ENCODE data around the gene RPS2. TPM values are rescaled to one million over a fixed set of nuclear protein-coding genes. Genes with fewer than 3 reads are reported as not detected.

The RPS2 gene
- total and polyA plus RNA-seq, 2 of the 8 experiments (the other 6 are each of a cell fraction or from before 2014, with no cell fraction given) = 4,042 to 16,783 TPM

DNA sequence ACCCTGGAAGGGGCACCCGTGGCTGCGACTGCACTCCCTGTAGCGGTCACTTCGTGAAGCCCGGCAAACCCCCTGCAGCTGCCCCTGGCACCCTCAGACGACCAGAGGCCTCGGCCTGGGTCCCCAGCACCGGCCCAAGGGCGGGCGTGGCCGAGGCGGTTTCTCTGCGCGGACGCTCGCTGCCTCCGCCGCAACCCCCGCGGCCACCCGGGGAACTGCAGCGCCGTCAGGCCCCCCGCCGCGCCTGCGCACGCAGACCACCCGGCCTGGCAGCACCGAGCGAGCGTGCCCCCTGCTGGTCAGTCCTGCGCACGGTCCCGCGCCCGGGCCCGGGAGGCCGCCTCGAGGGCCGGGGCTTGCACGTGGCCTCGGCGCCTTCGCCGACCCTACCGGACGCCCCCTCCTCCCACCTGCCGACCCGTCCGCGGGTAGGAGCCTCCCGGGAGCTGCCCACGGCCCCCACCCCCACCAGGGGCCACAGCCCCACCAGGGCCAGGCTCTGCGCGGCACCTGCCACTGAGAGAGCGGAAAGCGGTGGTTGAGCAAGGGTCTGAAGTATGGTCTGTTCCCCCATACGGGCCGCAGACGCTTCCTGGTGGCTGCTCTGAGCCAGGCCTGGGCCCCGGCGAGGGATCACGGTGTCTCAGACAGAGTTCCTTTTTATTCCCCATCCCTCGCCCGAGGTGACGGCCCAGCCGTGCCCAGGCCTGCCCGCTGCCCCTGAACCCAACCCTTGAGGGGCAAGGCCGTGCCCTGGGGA is 34.9 kb downstream of the RPS2 start:
- Histone ChIP-seq H3K9me3 (ENCODE audit: insufficient read depth in 2 of 2, low read depth in 1 of 2, low read length in 1 of 2) (no peaks in the 10 kb centered on the region), H3K27me3 (replicated peaks in 1 of 4; ENCODE audit: control insufficient read depth in 3 of 4, extremely low read depth in 1 of 4, insufficient read depth in 3 of 4, low read length in 3 of 4) (peaks cover 0 to 17% (median 9%) of the 10 kb centered on the region in 4 experiments; a peak in 5 of 7 replicates), H3K4me2 (ENCODE audit: insufficient read depth in 1 of 2, low read depth in 2 of 2, low read length in 2 of 2) (peak overlapping the region; percentile 52 to 66; a peak in 3 of 4 replicates), H4K8ac (ENCODE audit: extremely low read depth, insufficient read depth, low read length) (peak overlapping the region; percentile 77), H2AFZ (ENCODE audit: low read length) (no peak overlapping the region), H4K5ac (ENCODE audit: insufficient read length, low read depth, low read length) (no peak overlapping the region), H4K20me1 (replicated peaks in 1 of 2; ENCODE audit: control insufficient read depth in 1 of 2, insufficient read depth in 2 of 2, low read length in 2 of 2) (no peaks in the 10 kb centered on the region), H3K4me3 (ENCODE audit: extremely low read depth in 1 of 4, insufficient read depth in 2 of 4, low read depth in 3 of 4, low read length in 4 of 4) (peak overlapping the region; percentile 21 to 55 (median 36); a peak in 7 of 8 replicates), H2BK5ac (ENCODE audit: low read depth, low read length) (no peak overlapping the region), H2BK15ac (ENCODE audit: low read length) (0 out of 2 replicates have a peak overlapping the region, but pooled peaks have one; percentile 12), H3K23me2 (ENCODE audit: low read depth, low read length) (no peaks in the 10 kb centered on the region), H2BK12ac (ENCODE audit: low read depth, low read length) (peak overlapping the region; percentile 27; the same call in 1 of the 2 replicates), H3K79me2 (ENCODE audit: control insufficient read depth in 1 of 2, insufficient read depth in 2 of 2, low read length in 2 of 2) (no peaks in the 10 kb centered on the region), H3K18ac (ENCODE audit: extremely low read depth, low read length) (no peak overlapping the region; the same call in 1 of the 2 replicates), H4K91ac (replicated peaks; ENCODE audit: insufficient read length, low read length) (no peak overlapping the region), H3K79me1 (ENCODE audit: low read depth, low read length) (no peaks in the 10 kb centered on the region), H3K4ac (replicated peaks; ENCODE audit: insufficient read length, low read depth, low read length) (no peak overlapping the region), H3K56ac (replicated peaks; ENCODE audit: insufficient read length, low read depth, low read length) (no peak overlapping the region), H3K27ac (ENCODE audit: low read depth, low read length) (no peak overlapping the region), H2BK120ac (replicated peaks; ENCODE audit: low read depth, low read length) (no peak overlapping the region), H3K14ac (ENCODE audit: insufficient read length) (no peak overlapping the region), H3K36me3 (ENCODE audit: control insufficient read depth in 2 of 4, insufficient read depth in 4 of 4, low read length in 3 of 4) (no peaks in the 10 kb centered on the region), H2BK20ac (ENCODE audit: low read length) (no peak overlapping the region), H3K9ac (replicated peaks in 1 of 4; ENCODE audit: extremely low read depth in 1 of 4, low read depth in 3 of 4, low read length in 3 of 4) (no peak overlapping the region), H2AK5ac (ENCODE audit: low read depth, low read length) (no peak overlapping the region), H3K4me1 (replicated peaks in 1 of 4; ENCODE audit: control insufficient read depth in 3 of 4, insufficient read depth in 4 of 4, low read length in 3 of 4) (peaks cover 0 to 10% (median 4%) of the 10 kb centered on the region in 4 experiments; a peak in 5 of 7 replicates), H3K23ac (ENCODE audit: insufficient read length) (no peak overlapping the region)
- DNase-seq (ENCODE audit: low read depth in 1 of 2, low spot score in 2 of 2) = peak; percentile 57 to 99
- 27% methylated on average over 33 of the region's 70 CpGs; no CpG with 5 or more reads in 1 of the 2 experiments for WGBS, 2 experiments (ENCODE audit: extremely low coverage in 1 of 2, insufficient coverage in 1 of 2, insufficient read length in 1 of 2, insufficient replicate concordance in 2 of 2, low coverage in 1 of 2, low lambda C conversion rate in 2 of 2, missing lambda C conversion rate in 1 of 2)
- ChIA-PET CTCF (ENCODE audit: partially characterized antibody) (interaction anchor here (0.7 to 8.0 kb wide), 21 partner anchors 10 to 116 kb away, joined by 3 to 75 read pairs (median 5); partner anchors contain the start of genes MSRB1, RNF151, RPS2 and TBL3), POLR2A (ENCODE audit: partially characterized antibody) (interaction anchor here (4.1 kb wide), 1 partner anchor 34 kb away, joined by 27 read pairs; the partner anchor contains the start of gene RPS2)
- no peak for FAIRE-seq
- TF ChIP-seq KDM4A (IDR thresholded peaks at IDR 0.05; ENCODE audit: low read depth, low read length, severe bottlenecking) = peak; percentile 86
- peak; percentile 22; the same call in 1 of the 2 replicates for TF ChIP-seq RBBP5 (IDR thresholded peaks at IDR 0.05; ENCODE audit: borderline replicate concordance, low read depth, low read length)
- no peak for TF ChIP-seq FOSL1 (IDR thresholded peaks at IDR 0.05; ENCODE audit: insufficient read depth, low read depth, low read length)
- TF ChIP-seq, protein P1, sequence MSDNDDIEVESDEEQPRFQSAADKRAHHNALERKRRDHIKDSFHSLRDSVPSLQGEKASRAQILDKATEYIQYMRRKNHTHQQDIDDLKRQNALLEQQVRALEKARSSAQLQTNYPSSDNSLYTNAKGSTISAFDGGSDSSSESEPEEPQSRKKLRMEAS (IDR thresholded peaks at IDR 0.05) = peak; percentile 100

All from H1 (cell line).